ENCODE measurements around the gene PTPN7.

PTPN7 gene

DNA sequence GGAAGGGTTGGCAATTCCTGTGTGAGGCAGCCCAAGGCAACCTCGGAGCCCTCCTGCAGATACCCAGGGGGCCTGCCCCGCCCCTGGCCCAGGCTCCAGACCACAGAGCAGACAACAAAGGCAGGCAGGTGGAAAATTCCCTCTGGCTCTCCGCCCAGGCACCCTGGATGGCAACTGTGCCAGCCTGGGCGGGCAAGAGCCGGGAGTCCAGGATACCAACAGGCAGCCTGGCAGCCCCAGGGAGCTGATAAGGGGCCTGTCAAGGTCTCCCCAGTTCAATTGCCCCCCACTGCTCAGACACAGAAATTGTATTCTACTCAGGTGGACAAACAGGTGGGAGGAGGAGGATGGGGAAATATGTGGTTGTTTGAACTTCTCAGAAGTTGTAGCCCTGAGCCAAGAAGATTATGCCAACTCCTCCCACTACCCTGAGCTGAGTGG lies 53.1 kb downstream of the PTPN7 start:
- no peak for DNase-seq (ENCODE audit: low read depth)
- no peak overlapping the region for H3K4me3 ChIP-seq (ENCODE audit: low read length)
- TF ChIP-seq, protein P1, sequence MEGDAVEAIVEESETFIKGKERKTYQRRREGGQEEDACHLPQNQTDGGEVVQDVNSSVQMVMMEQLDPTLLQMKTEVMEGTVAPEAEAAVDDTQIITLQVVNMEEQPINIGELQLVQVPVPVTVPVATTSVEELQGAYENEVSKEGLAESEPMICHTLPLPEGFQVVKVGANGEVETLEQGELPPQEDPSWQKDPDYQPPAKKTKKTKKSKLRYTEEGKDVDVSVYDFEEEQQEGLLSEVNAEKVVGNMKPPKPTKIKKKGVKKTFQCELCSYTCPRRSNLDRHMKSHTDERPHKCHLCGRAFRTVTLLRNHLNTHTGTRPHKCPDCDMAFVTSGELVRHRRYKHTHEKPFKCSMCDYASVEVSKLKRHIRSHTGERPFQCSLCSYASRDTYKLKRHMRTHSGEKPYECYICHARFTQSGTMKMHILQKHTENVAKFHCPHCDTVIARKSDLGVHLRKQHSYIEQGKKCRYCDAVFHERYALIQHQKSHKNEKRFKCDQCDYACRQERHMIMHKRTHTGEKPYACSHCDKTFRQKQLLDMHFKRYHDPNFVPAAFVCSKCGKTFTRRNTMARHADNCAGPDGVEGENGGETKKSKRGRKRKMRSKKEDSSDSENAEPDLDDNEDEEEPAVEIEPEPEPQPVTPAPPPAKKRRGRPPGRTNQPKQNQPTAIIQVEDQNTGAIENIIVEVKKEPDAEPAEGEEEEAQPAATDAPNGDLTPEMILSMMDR (conservative IDR thresholded peaks at IDR 0.05; ENCODE audit: low read length) = no peak

DNA sequence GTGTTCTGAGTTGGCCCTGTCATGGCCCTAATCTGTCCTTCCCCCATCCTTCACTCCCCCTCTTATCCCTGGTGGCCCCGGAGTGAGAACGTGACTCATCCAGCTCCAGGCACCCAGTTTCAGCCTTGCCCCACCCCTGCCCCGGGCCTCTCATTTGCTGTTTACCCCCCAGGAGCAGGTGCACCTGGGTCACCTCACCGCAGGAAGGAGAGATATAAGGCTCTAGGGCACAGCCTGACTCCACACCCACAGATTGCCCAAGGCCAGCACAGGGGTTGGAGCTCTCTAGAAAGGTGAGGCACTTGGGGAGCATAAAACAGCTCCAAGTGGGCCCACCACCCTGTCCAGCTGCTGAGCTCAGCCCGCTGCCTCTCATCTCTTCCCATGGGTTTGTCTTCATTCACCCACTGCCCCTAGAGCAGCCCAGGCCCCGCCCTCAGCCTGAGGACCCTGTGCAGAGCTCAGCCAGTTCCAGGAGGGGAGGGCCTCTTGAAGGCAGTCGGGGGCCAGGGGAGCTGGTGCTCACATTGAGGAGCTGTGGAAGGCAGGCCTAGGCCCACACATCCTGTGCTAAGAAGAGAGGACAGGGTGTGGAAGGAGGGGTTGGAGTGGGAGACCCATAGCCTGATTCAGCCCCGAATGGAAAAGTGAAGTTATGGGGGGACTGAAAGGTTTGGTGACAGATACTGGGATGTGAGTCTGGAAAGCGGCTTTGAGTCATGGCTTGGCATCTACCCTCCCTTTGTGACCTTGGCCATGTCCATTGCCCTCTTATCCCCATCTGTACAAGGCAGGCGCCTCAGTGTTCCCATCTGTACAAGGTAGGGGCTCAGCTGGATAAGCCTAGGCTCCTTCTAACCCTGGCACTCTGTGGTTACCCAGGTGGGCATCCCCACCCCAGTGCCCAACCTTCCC lies 53.8 kb downstream of the PTPN7 start:
- DNase-seq (ENCODE audit: low read depth) = no peak
- no peak overlapping the region for H3K4me3 ChIP-seq (ENCODE audit: low read length)
- TF ChIP-seq, protein P1 (conservative IDR thresholded peaks at IDR 0.05; ENCODE audit: low read length) = no peak

DNA sequence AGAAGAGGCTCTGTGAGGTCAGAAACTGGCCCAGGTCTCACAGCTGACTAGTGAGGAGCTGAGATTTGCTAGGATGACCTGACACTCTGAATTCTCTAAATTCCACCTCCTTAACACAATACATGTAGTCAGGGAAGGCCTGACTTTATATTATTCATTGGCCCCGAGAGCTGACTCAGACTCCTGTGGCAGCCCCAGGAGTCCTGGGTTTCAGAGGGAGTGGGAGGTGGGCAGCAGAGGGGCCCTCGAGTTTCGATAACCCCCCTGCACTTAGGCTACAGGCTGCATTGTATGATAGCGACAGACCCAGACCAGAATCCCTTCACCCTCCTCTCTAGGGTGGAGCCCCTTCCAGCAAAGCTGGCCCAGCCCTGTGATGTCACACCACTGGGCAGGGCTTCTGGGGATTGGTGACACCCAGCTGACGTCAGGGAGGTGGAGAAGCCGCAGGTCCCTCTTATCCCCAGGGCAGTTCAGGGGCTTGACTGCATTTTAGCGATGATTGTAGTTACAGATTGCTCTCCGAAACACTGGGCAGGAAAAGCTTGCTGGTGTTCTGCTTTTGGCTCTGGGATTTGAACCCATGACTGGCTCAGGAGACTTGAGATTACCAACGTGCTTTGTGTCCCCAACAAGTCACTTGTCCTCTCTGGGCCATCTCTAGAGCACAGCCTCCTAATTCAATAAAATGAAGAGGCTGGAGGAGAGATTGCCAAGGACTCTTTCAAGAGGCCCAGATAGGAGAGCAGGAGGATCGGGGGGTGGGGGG lies 54.6 kb downstream of the PTPN7 start:
- DNase-seq (ENCODE audit: low read depth) = peak; percentile 21
- no peak overlapping the region for H3K4me3 ChIP-seq (ENCODE audit: low read length)
- TF ChIP-seq, protein P1 (conservative IDR thresholded peaks at IDR 0.05; ENCODE audit: low read length) = no peak

DNA sequence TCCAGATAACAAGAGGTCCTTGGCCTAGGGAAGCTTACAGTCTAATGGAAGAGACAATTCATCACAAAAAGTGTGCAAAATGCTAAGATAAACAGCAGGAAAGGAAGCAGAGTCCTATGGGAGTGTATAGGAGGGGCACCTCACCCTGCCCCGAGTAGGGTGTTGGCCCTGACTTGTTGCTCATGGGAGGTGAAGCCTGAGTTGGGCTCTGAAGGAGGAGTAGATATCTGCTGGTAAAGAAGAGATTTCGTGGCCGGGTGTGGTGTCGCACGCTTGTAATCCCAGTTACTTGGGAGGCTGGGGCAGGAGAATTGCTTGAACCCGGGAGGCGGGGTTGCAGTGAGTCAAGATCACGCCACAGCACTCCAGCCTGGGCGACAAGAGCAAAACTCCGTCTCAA lies 56.3 kb downstream of the PTPN7 start:
- no peak for DNase-seq (ENCODE audit: low read depth)
- H3K4me3 ChIP-seq (ENCODE audit: low read length) = no peak overlapping the region
- TF ChIP-seq, protein P1 (conservative IDR thresholded peaks at IDR 0.05; ENCODE audit: low read length) = no peak

DNA sequence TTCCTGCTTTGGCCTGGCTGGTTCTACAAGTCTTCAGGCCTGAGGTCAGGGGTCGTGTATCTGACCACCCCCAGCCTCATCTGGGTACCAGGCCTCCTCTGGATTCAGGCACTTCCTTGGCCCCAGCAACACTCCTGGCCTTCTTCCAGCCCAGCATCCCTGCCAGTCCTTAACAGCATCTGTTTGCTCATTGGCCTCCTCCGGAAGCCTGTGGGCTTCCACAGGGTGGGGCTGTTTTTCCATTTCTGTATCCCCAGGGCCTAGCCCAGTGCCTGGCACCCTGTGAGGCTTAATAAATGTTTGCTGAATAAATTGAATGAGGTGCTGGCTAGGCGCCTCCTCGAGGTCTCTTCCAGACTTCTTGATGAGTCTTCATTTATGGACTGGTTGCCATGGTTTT lies 59.2 kb downstream of the PTPN7 start:
- TF ChIP-seq, protein P1 (conservative IDR thresholded peaks at IDR 0.05; ENCODE audit: low read length) = no peak
- no peak overlapping the region for H3K4me3 ChIP-seq (ENCODE audit: low read length)
- DNase-seq (ENCODE audit: low read depth) = no peak
